GM19438 (cell line): Measurements from ENCODE around the gene SERPINB5.

Source experiments
- ATAC-seq: cut with Tn5 transposase; IDR thresholded peaks from one replicate; pipeline ENCODE4 v1.9.1; 2021; ENCODE audit warnings: low read depth; ENCODE audit not compliant: unreplicated experiment

SERPINB5 gene

GRCh38 chr18:63467699-63468098 lies 9.1 kb upstream of the SERPINB5 start:
- no peak for ATAC-seq

- no peak for ATAC-seq
These were observed 8.2 kb upstream of the SERPINB5 start for GRCh38 chr18:63468575-63468974.

- ATAC-seq, result no peak
These were observed 6.0 kb upstream of the SERPINB5 start for GRCh38 chr18:63470751-63471150.

- ATAC-seq, result no peak
These were observed 4.4 kb upstream of the SERPINB5 start for GRCh38 chr18:63472380-63472779.

GRCh38 chr18:63477200-63477599 lies 442 bp downstream of the SERPINB5 start:
- ATAC-seq, result no peak

GRCh38 chr18:63477968-63478367 lies 1.2 kb downstream of the SERPINB5 start:
- ATAC-seq, result no peak

- no peak for ATAC-seq
These were observed 3.1 kb downstream of the SERPINB5 start for GRCh38 chr18:63479826-63480225.

GRCh38 chr18:63480476-63480875 lies 3.7 kb downstream of the SERPINB5 start:
- no peak for ATAC-seq

- no peak for ATAC-seq
These were observed 4.2 kb downstream of the SERPINB5 start for GRCh38 chr18:63480915-63481314.

GRCh38 chr18:63487676-63488075 lies 10.9 kb downstream of the SERPINB5 start:
- ATAC-seq, result no peak

- ATAC-seq, result no peak
These were observed 11.4 kb downstream of the SERPINB5 start for GRCh38 chr18:63488160-63488559.

- ATAC-seq, result no peak
These were observed 16.1 kb downstream of the SERPINB5 start for GRCh38 chr18:63492851-63493250.

- ATAC-seq, result no peak
These were observed 18.9 kb downstream of the SERPINB5 start for GRCh38 chr18:63495675-63496074.

GRCh38 chr18:63505566-63506335 lies 29.0 kb downstream of the SERPINB5 start:
- ATAC-seq, result no peak

GRCh38 chr18:63506336-63506646 lies 29.5 kb downstream of the SERPINB5 start:
- ATAC-seq, result no peak

GRCh38 chr18:63508596-63508995 lies 31.8 kb downstream of the SERPINB5 start:
- no peak for ATAC-seq

- no peak for ATAC-seq
These were observed 34.5 kb downstream of the SERPINB5 start for GRCh38 chr18:63511285-63511684.

- no peak for ATAC-seq
These were observed 37.6 kb downstream of the SERPINB5 start for GRCh38 chr18:63514326-63514725.

- ATAC-seq, result no peak
These were observed 38.3 kb downstream of the SERPINB5 start for GRCh38 chr18:63514888-63515678.

- ATAC-seq, result no peak
These were observed 39.0 kb downstream of the SERPINB5 start for GRCh38 chr18:63515801-63516200.

GRCh38 chr18:63518178-63519012 lies 41.6 kb downstream of the SERPINB5 start:
- peak; percentile 98 for ATAC-seq
